H9 (cell line): ENCODE results near the gene TMEM82. TPM values are rescaled to one million over a fixed set of nuclear protein-coding genes. Genes with fewer than 3 reads are reported as not detected.
A peak's percentile ranks its signal among the peaks of the same experiment; 100 is the strongest.

Experiments
- DNase-seq: peaks from one replicate; pipeline ENCODE4 v3.0.0-alpha.2; 2017
- H2AFZ ChIP-seq: one replicate; pipeline ENCODE4 v1.6.1; 2013; ENCODE audit warnings: mild to moderate bottlenecking, low read length, control low read depth, moderate library complexity
- H2AK5ac ChIP-seq: 2 replicates; pipeline ENCODE4 v1.6.1; 2013; ENCODE audit warnings: low read length, control low read depth, mixed read lengths; ENCODE audit not compliant: insufficient read length
- H2BK120ac ChIP-seq: one replicate; pipeline ENCODE4 v1.6.1; 2013; ENCODE audit warnings: low read depth, mild to moderate bottlenecking, low read length, control low read depth, inconsistent platforms; ENCODE audit not compliant: poor library complexity, severe bottlenecking
- H2BK12ac ChIP-seq: 2 replicates; pipeline ENCODE4 v1.6.1; 2013; ENCODE audit warnings: low read length, control low read depth, mixed read lengths, low read depth; ENCODE audit not compliant: insufficient read length
- H2BK15ac ChIP-seq: 2 replicates; pipeline ENCODE4 v1.6.1; 2013; ENCODE audit warnings: low read depth, low read length, control low read depth
- H2BK20ac ChIP-seq: one replicate; pipeline ENCODE4 v1.6.1; 2013; ENCODE audit warnings: low read depth, mild to moderate bottlenecking, low read length, control low read depth, inconsistent platforms; ENCODE audit not compliant: poor library complexity, severe bottlenecking
- H2BK5ac ChIP-seq: 2 replicates; pipeline ENCODE4 v1.6.1; 2013; ENCODE audit warnings: low read length, control low read depth, mixed read lengths; ENCODE audit not compliant: insufficient read length
- H3K14ac ChIP-seq: 2 replicates; pipeline ENCODE4 v1.6.1; 2013; ENCODE audit warnings: low read length, control low read depth; ENCODE audit not compliant: insufficient read depth
- H3K18ac ChIP-seq: 2 replicates; pipeline ENCODE4 v1.6.1; 2013; ENCODE audit warnings: low read depth, mild to moderate bottlenecking, mixed read lengths, low read length, control low read depth; ENCODE audit not compliant: insufficient read length
- H3K23ac ChIP-seq: 2 replicates; pipeline ENCODE4 v1.6.1; 2013; ENCODE audit warnings: low read length, control low read depth, mixed read lengths, low read depth; ENCODE audit not compliant: insufficient read length
- H3K23me2 ChIP-seq: 2 replicates; pipeline ENCODE4 v1.6.1; 2013; ENCODE audit warnings: low read depth, mild to moderate bottlenecking, mixed read lengths, low read length, control low read depth; ENCODE audit not compliant: insufficient read length, poor library complexity, severe bottlenecking
- H3K27ac ChIP-seq: 2 replicates; pipeline ENCODE4 v1.5.1; 2013; ENCODE audit warnings: low read length, control low read depth, mixed read lengths, low read depth; ENCODE audit not compliant: insufficient read length
- H3K27me3 ChIP-seq: 2 replicates; pipeline ENCODE4 v1.6.1; 2013; ENCODE audit warnings: low read length, control low read depth, inconsistent platforms; ENCODE audit not compliant: insufficient read depth
- H3K4ac ChIP-seq: 2 replicates; pipeline ENCODE4 v1.6.1; 2013; ENCODE audit warnings: low read depth, mild to moderate bottlenecking, control low read depth, inconsistent platforms, low read length, moderate library complexity
- H3K4me1 ChIP-seq: 2 replicates; pipeline ENCODE4 v1.6.1; 2013; ENCODE audit warnings: low read length, control low read depth, inconsistent platforms; ENCODE audit not compliant: insufficient read depth
- H3K4me2 ChIP-seq: 2 replicates; pipeline ENCODE4 v1.6.1; 2013; ENCODE audit warnings: low read length, control low read depth, mixed read lengths; ENCODE audit not compliant: insufficient read length, insufficient read depth
- H3K56ac ChIP-seq: 2 replicates; pipeline ENCODE4 v1.6.1; 2013; ENCODE audit warnings: low read depth, mild to moderate bottlenecking, mixed read lengths, low read length, control low read depth; ENCODE audit not compliant: insufficient read length
- H3K79me1 ChIP-seq: 2 replicates; pipeline ENCODE4 v1.6.1; 2013; ENCODE audit warnings: low read depth, mild to moderate bottlenecking, moderate library complexity, low read length, control low read depth, inconsistent platforms; ENCODE audit not compliant: insufficient read depth, poor library complexity, severe bottlenecking
- H3K79me2 ChIP-seq: 2 replicates; pipeline ENCODE4 v1.6.1; 2013; ENCODE audit warnings: low read length, control low read depth, inconsistent platforms; ENCODE audit not compliant: insufficient read depth
- H3K9ac ChIP-seq: 2 replicates; pipeline ENCODE4 v1.6.1; 2013; ENCODE audit warnings: low read length, control low read depth, mixed read lengths; ENCODE audit not compliant: insufficient read length; ENCODE audit errors: extremely low read depth
- H3K9me3 ChIP-seq: one replicate; pipeline ENCODE4 v1.6.1; 2013; ENCODE audit warnings: low read depth, low read length, inconsistent platforms; ENCODE audit not compliant: control insufficient read depth
- H3T11ph ChIP-seq: one replicate; pipeline ENCODE4 v1.6.1; 2013; ENCODE audit warnings: mild to moderate bottlenecking, low read length, control low read depth, inconsistent platforms
- H4K20me1 ChIP-seq: one replicate; pipeline ENCODE4 v1.6.1; 2013; ENCODE audit not compliant: control insufficient read depth, insufficient read length, insufficient read depth
- H4K5ac ChIP-seq: 2 replicates; pipeline ENCODE4 v1.6.1; 2013; ENCODE audit warnings: low read depth, mild to moderate bottlenecking, mixed read lengths, low read length, control low read depth; ENCODE audit not compliant: insufficient read length
- H4K8ac ChIP-seq: replicated peaks from 2 replicates; pipeline ENCODE4 v1.6.1; 2013; ENCODE audit warnings: low read length, control low read depth, mixed read lengths, low read depth; ENCODE audit not compliant: insufficient read length
- H4K91ac ChIP-seq: 2 replicates; pipeline ENCODE4 v1.6.1; 2013; ENCODE audit warnings: low read depth, mild to moderate bottlenecking, moderate library complexity, mixed read lengths, low read length, control low read depth; ENCODE audit not compliant: insufficient read length
- H3K27ac Mint-ChIP-seq, 3 experiments: 2 replicates in 2 of 3; 3 replicates in 1 of 3; pipeline ENCODE4 v1.8.0; 2020 to 2021; ENCODE audit warnings: mixed read lengths in 3 of 3, mild to moderate bottlenecking in 1 of 3, moderate library complexity in 1 of 3
- H3K27me3 Mint-ChIP-seq: 2 replicates; pipeline ENCODE4 v1.8.0; 2021; ENCODE audit warnings: low read depth, mild to moderate bottlenecking, moderate library complexity, mixed read lengths
- H3K36me3 Mint-ChIP-seq, 3 experiments: 2 replicates in 2 of 3; 3 replicates in 1 of 3; pipeline ENCODE4 v1.8.0; 2020 to 2021; ENCODE audit warnings: low read depth in 3 of 3, mixed read lengths in 3 of 3; ENCODE audit not compliant: insufficient read depth in 1 of 3
- H3K4me1 Mint-ChIP-seq, 2 experiments: 2 replicates each; pipeline ENCODE4 v1.8.0; 2020; ENCODE audit warnings: mixed read lengths in 2 of 2
- H3K4me3 Mint-ChIP-seq, 2 experiments: 2 replicates in 1 of 2; 3 replicates in 1 of 2; pipeline ENCODE4 v1.8.0; 2020 to 2021; ENCODE audit warnings: mild to moderate bottlenecking in 2 of 2, mixed read lengths in 2 of 2, moderate library complexity in 1 of 2
- H3K9me3 Mint-ChIP-seq, 2 experiments: 2 replicates in 1 of 2; 3 replicates in 1 of 2; pipeline ENCODE4 v1.8.0; 2020; ENCODE audit warnings: mild to moderate bottlenecking in 2 of 2, mixed read lengths in 2 of 2, moderate library complexity in 1 of 2
- CTCF ChIP-seq: fragments of 200-600 bp; sonication (generic); conservative IDR thresholded peaks from 3 replicates; pipeline ENCODE4 v1.8.0; 2021; ENCODE audit warnings: antibody characterized with exemption, mild to moderate bottlenecking
- WGBS: extraction: QIAGEN DNeasy Blood & Tissue Kit; methylation state at CpG from one replicate; pipeline ENCODE4 v1.1.7; 2013; ENCODE audit warnings: missing lambda C conversion rate, low lambda C conversion rate, mixed read lengths; ENCODE audit not compliant: insufficient read length; ENCODE audit errors: extremely low coverage; 5-methylcytosine and 5-hydroxymethylcytosine counted together
- total RNA-seq: library from RNA; stranded (reverse); gene quantifications from 2 replicates; pipeline ENCODE4 v1.2.1, GENCODE V29; 2021

The TMEM82 gene
- total RNA-seq, 1 experiment from 2014 or later = 1.4 TPM

- H3K27me3 Mint-ChIP-seq = no peaks in the 10 kb centered on the region
- TF ChIP-seq CTCF = no peak
- H3K79me1 ChIP-seq = no peaks in the 10 kb centered on the region
- no CpG with 5 or more reads among the region's 6 CpGs for WGBS
- H3K27me3 ChIP-seq = no peaks in the 10 kb centered on the region
- no peak overlapping the region for H3K4me3 Mint-ChIP-seq
- no peaks in the 10 kb centered on the region; the same call in 1 of the 2 replicates for H3K79me2 ChIP-seq
- H3K9me3 ChIP-seq = no peaks in the 10 kb centered on the region
- peaks cover 3% of the 10 kb centered on the region in 2 experiments; a peak in 2 of 4 replicates for H3K4me1 Mint-ChIP-seq
- no peak overlapping the region for H4K5ac ChIP-seq
- no peak overlapping the region for H3K4me2 ChIP-seq
- no peak overlapping the region for H2BK5ac ChIP-seq
- no peak overlapping the region for H2BK12ac ChIP-seq
- H3K4ac ChIP-seq = no peak overlapping the region
- no peak overlapping the region for H3K27ac ChIP-seq
- no peak overlapping the region for H3K14ac ChIP-seq
- H4K8ac ChIP-seq = no peak overlapping the region
- H3K23me2 ChIP-seq = no peaks in the 10 kb centered on the region
- H3K9me3 Mint-ChIP-seq = no peaks in the 10 kb centered on the region
- no peaks in the 10 kb centered on the region for H4K20me1 ChIP-seq
- no peak overlapping the region for H2BK20ac ChIP-seq
- H3K23ac ChIP-seq = no peak overlapping the region
- H3K4me1 ChIP-seq = no peaks in the 10 kb centered on the region; the same call in 1 of the 2 replicates
- H3K56ac ChIP-seq = no peak overlapping the region
- H3K18ac ChIP-seq = no peak overlapping the region
- no peak overlapping the region for H3K9ac ChIP-seq
- no peak overlapping the region for H3T11ph ChIP-seq
- H2AK5ac ChIP-seq = no peak overlapping the region
- no peak overlapping the region for H4K91ac ChIP-seq
- H3K36me3 Mint-ChIP-seq = peaks cover 6 to 20% (median 10%) of the 10 kb centered on the region in 3 experiments
- no peak overlapping the region for H2AFZ ChIP-seq
- no peak overlapping the region for H2BK15ac ChIP-seq
- DNase-seq = no peak
- no peak overlapping the region for H2BK120ac ChIP-seq
- H3K27ac Mint-ChIP-seq = peak overlapping the region in 1 of 3 experiments; percentile 50; a peak in 2 of 7 replicates
Observed at GRCh38 chr1:15700508-15700907, 41.8 kb upstream of the TMEM82 start.
